GM19467 (cell line): ENCODE data around the gene CACNA1E.

ENCODE experiments used
- ATAC-seq: cut with Tn5 transposase; IDR thresholded peaks from one replicate; pipeline ENCODE4 v1.9.1; 2021; ENCODE audit warnings: mild to moderate bottlenecking, moderate library complexity; ENCODE audit not compliant: unreplicated experiment

Gene CACNA1E

GRCh38 chr1:181559142-181559541, 75.8 kb downstream of the CACNA1E start:
- ATAC-seq = no peak

- ATAC-seq = no peak
These were observed 79.1 kb downstream of the CACNA1E start for GRCh38 chr1:181562395-181562794.

GRCh38 chr1:181568736-181569135, 85.4 kb downstream of the CACNA1E start:
- no peak for ATAC-seq

GRCh38 chr1:181577475-181577874, 94.2 kb downstream of the CACNA1E start:
- no peak for ATAC-seq

- no peak for ATAC-seq
These were observed 100.3 kb downstream of the CACNA1E start for GRCh38 chr1:181583598-181583997.

- no peak for ATAC-seq
These were observed 104.6 kb downstream of the CACNA1E start for GRCh38 chr1:181587870-181588438.

- ATAC-seq = no peak
These were observed 105.3 kb downstream of the CACNA1E start for GRCh38 chr1:181588631-181589030.

GRCh38 chr1:181592255-181592859, 109.0 kb downstream of the CACNA1E start:
- ATAC-seq = no peak

- no peak for ATAC-seq
These were observed 109.7 kb downstream of the CACNA1E start for GRCh38 chr1:181593042-181593441.

- ATAC-seq = no peak
These were observed 111.2 kb downstream of the CACNA1E start for GRCh38 chr1:181594553-181594952.

- ATAC-seq = no peak
These were observed 111.9 kb downstream of the CACNA1E start for GRCh38 chr1:181595234-181595633.

- ATAC-seq = no peak
These were observed 118.1 kb downstream of the CACNA1E start for GRCh38 chr1:181601186-181601950.

- ATAC-seq = no peak
These were observed 120.6 kb downstream of the CACNA1E start for GRCh38 chr1:181603735-181604410.

- no peak for ATAC-seq
These were observed 121.3 kb downstream of the CACNA1E start for GRCh38 chr1:181604482-181605249.

GRCh38 chr1:181607524-181607923, 124.2 kb downstream of the CACNA1E start:
- ATAC-seq = no peak

GRCh38 chr1:181608386-181608785, 125.1 kb downstream of the CACNA1E start:
- ATAC-seq = no peak

- ATAC-seq = no peak
These were observed 125.6 kb downstream of the CACNA1E start for GRCh38 chr1:181608948-181609347.

GRCh38 chr1:181612100-181612499, 128.8 kb downstream of the CACNA1E start:
- ATAC-seq = no peak

- no peak for ATAC-seq
These were observed 135.2 kb downstream of the CACNA1E start for GRCh38 chr1:181618559-181618958.

- ATAC-seq = no peak
These were observed 136.9 kb downstream of the CACNA1E start for GRCh38 chr1:181620183-181620582.

GRCh38 chr1:181623850-181624249, 140.5 kb downstream of the CACNA1E start:
- ATAC-seq = no peak
